ENCODE measurements around the gene ZNF394. TPM values are rescaled to one million over a fixed set of nuclear protein-coding genes. Genes with fewer than 3 reads are reported as not detected.

Gene ZNF394
- total RNA-seq, 1 donor from 2014 or later: 16.8 TPM

DNA sequence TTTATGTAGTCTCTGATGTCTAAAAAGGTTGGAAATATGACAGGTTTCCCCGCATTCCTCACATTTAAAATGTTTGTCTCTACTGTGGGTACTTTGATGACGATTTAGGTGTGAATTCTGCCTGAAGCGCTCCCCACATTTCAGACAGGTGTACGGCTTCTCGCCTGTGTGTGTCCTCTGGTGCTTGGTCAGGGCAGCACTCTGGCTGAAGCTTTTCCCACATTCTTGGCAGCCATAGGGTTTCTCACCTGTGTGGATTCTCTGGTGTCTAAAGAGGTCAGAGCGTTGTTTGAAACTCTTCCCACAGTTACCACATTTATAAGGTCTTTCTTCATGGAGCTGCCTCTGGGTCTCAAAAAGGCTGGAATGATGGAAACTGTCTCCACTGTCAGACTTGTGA is 6.3 kb downstream of the ZNF394 start:
- H3K4me1 ChIP-seq: peaks cover 11% of the 10 kb centered on the region
- TF ChIP-seq EZH2 (IDR thresholded peaks at IDR 0.05): no peak
- peaks cover 36% of the 10 kb centered on the region for H3K79me2 ChIP-seq (ENCODE audit: low read depth)
- H3K4me3 ChIP-seq: no peak overlapping the region
- H4K20me1 ChIP-seq (ENCODE audit: low read depth): peaks cover 11% of the 10 kb centered on the region
- Mint-ChIP-seq H3K9me3 (peaks cover 21% of the 10 kb centered on the region), H3K4me3 (no peak overlapping the region), H3K4me1 (peaks cover 12% of the 10 kb centered on the region), H3K36me3 (peaks cover 49% of the 10 kb centered on the region), H3K27ac (no peak overlapping the region), H3K27me3 (ENCODE audit: insufficient read depth, low read depth) (peaks cover 3% of the 10 kb centered on the region)
- H3F3A ChIP-seq (ENCODE audit: low read depth): peaks cover 5% of the 10 kb centered on the region
- H3K9ac ChIP-seq: no peak overlapping the region
- peaks cover 15% of the 10 kb centered on the region for H3K36me3 ChIP-seq
- no peak for DNase-seq (ENCODE audit: low spot score)
- no peak overlapping the region for H3K27ac ChIP-seq
- H3K27me3 ChIP-seq: no peaks in the 10 kb centered on the region
- H3K9me3 ChIP-seq (ENCODE audit: low read depth): no peaks in the 10 kb centered on the region
- no peak overlapping the region for H3K4me2 ChIP-seq
- no peak overlapping the region for H2AFZ ChIP-seq (replicated peaks)

DNA sequence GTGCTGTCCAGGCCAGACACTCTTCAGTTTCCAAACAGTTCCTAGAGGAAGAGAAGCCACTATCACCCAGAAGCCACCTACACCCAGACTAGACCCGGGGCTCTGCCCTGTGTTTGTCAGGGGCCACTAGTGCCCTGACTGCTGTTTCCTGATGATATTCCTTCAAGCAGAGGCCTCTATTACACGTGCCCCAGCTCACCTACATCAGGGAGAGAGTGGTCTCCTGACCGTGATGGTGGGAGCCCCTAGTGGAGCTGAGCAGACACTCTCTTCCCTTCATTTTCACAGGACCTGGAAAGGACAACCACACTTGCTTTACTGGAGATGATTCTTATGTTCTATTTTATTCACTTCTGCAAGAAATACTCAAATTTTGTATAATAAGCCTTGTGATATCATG is 9.2 kb downstream of the ZNF394 start:
- no peak overlapping the region for H3K27ac ChIP-seq
- peaks cover 37% of the 10 kb centered on the region for H3K36me3 Mint-ChIP-seq

DNA sequence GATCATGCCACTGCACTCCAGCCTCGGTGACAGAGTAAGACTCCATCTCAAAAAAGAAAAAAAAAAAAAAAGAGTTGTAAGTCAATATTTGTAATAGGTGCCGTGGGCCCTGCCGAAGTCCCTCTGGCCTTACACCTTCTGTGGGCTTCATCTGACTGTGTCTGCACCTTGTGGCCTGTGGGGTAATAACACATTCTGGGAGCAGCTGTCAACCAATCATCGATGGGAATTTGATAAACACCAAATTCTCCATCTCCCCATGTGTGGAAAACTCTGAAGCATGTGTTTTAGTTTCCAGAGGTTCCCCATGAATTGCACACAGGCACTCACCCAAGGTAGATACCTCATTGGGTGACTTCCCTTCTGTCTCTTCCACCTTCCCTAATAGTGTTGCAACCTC is 10.8 kb downstream of the ZNF394 start:
- H3K4me2 ChIP-seq: no peak overlapping the region
- Mint-ChIP-seq H3K4me1 (no peaks in the 10 kb centered on the region), H3K27ac (no peak overlapping the region), H3K36me3 (peaks cover 37% of the 10 kb centered on the region), H3K27me3 (ENCODE audit: insufficient read depth, low read depth) (peaks cover 3% of the 10 kb centered on the region), H3K9me3 (peaks cover 16% of the 10 kb centered on the region), H3K4me3 (no peak overlapping the region)
- peaks cover 12% of the 10 kb centered on the region for H3F3A ChIP-seq (ENCODE audit: low read depth)
- H3K79me2 ChIP-seq (ENCODE audit: low read depth): no peaks in the 10 kb centered on the region
- no peaks in the 10 kb centered on the region for H3K9me3 ChIP-seq (ENCODE audit: low read depth)
- no peak overlapping the region for H2AFZ ChIP-seq (replicated peaks)
- no peaks in the 10 kb centered on the region for H3K4me1 ChIP-seq
- no peak overlapping the region for H3K27ac ChIP-seq
- TF ChIP-seq, protein P1, sequence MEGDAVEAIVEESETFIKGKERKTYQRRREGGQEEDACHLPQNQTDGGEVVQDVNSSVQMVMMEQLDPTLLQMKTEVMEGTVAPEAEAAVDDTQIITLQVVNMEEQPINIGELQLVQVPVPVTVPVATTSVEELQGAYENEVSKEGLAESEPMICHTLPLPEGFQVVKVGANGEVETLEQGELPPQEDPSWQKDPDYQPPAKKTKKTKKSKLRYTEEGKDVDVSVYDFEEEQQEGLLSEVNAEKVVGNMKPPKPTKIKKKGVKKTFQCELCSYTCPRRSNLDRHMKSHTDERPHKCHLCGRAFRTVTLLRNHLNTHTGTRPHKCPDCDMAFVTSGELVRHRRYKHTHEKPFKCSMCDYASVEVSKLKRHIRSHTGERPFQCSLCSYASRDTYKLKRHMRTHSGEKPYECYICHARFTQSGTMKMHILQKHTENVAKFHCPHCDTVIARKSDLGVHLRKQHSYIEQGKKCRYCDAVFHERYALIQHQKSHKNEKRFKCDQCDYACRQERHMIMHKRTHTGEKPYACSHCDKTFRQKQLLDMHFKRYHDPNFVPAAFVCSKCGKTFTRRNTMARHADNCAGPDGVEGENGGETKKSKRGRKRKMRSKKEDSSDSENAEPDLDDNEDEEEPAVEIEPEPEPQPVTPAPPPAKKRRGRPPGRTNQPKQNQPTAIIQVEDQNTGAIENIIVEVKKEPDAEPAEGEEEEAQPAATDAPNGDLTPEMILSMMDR (IDR thresholded peaks at IDR 0.05): no peak
- TF ChIP-seq EZH2phosphoT487 (IDR thresholded peaks at IDR 0.05) (no peak), EZH2 (IDR thresholded peaks at IDR 0.05) (no peak)
- no peak overlapping the region for H3K9ac ChIP-seq
- peaks cover 15% of the 10 kb centered on the region for H3K36me3 ChIP-seq
- H4K20me1 ChIP-seq (ENCODE audit: low read depth): no peaks in the 10 kb centered on the region
- no peaks in the 10 kb centered on the region for H3K27me3 ChIP-seq
- DNase-seq (ENCODE audit: low spot score): no peak
- no peak overlapping the region for H3K4me3 ChIP-seq

More for the DNA sequence above, 9.2 kb downstream of the ZNF394 start:
- Histone ChIP-seq H3K79me2 (ENCODE audit: low read depth) (peaks cover 6% of the 10 kb centered on the region), H3K9ac (no peak overlapping the region), H3K27me3 (no peaks in the 10 kb centered on the region), H3K4me1 (no peaks in the 10 kb centered on the region), H3K4me3 (no peak overlapping the region), H3K4me2 (no peak overlapping the region), H3K9me3 (ENCODE audit: low read depth) (no peaks in the 10 kb centered on the region), H3F3A (ENCODE audit: low read depth) (peaks cover 12% of the 10 kb centered on the region), H2AFZ (replicated peaks) (no peak overlapping the region), H3K36me3 (peaks cover 15% of the 10 kb centered on the region), H4K20me1 (ENCODE audit: low read depth) (no peaks in the 10 kb centered on the region)
- H3K9me3 Mint-ChIP-seq: peaks cover 21% of the 10 kb centered on the region
- peaks cover 3% of the 10 kb centered on the region for H3K27me3 Mint-ChIP-seq (ENCODE audit: insufficient read depth, low read depth)
- H3K4me3 Mint-ChIP-seq: no peak overlapping the region
- no peak overlapping the region for H3K27ac Mint-ChIP-seq
- no peak for DNase-seq (ENCODE audit: low spot score)
- TF ChIP-seq, protein P1 (IDR thresholded peaks at IDR 0.05): no peak
- TF ChIP-seq EZH2 (IDR thresholded peaks at IDR 0.05) (no peak), EZH2phosphoT487 (IDR thresholded peaks at IDR 0.05) (no peak)
- H3K4me1 Mint-ChIP-seq: no peaks in the 10 kb centered on the region

DNA sequence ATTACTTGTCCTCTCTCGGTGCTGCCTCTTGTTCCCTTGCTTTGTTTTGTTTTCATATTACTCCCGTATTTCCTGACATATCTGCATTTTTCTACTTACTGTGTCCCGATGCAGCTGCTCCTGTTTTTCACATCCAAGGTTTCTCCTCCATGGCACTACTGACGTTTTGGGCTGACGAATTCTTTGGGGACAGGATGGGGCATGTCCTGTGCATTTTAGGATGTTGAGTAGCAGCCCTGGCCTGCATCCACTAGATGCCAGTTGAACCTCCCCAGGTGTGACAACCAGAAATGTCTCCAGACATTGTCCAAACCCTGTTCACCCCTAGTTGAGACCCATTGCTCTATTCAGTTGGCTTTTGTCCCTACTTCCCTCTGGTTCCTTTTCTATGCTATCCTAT is 15.0 kb downstream of the ZNF394 start:
- Mint-ChIP-seq H3K4me1 (no peaks in the 10 kb centered on the region), H3K36me3 (peaks cover 19% of the 10 kb centered on the region), H3K27ac (no peak overlapping the region), H3K27me3 (ENCODE audit: insufficient read depth, low read depth) (no peaks in the 10 kb centered on the region), H3K9me3 (no peaks in the 10 kb centered on the region), H3K4me3 (no peak overlapping the region)
- H3K4me1 ChIP-seq: no peaks in the 10 kb centered on the region
- no peak overlapping the region for H3K4me2 ChIP-seq
- H3K4me3 ChIP-seq: no peak overlapping the region
- TF ChIP-seq, protein P1 (IDR thresholded peaks at IDR 0.05): no peak
- TF ChIP-seq EZH2 (IDR thresholded peaks at IDR 0.05) (no peak), EZH2phosphoT487 (IDR thresholded peaks at IDR 0.05) (no peak)
- H3K36me3 ChIP-seq: no peaks in the 10 kb centered on the region
- no peaks in the 10 kb centered on the region for H3K79me2 ChIP-seq (ENCODE audit: low read depth)
- H3K9me3 ChIP-seq (ENCODE audit: low read depth): no peaks in the 10 kb centered on the region
- no peak overlapping the region for H3K27ac ChIP-seq
- no peak overlapping the region for H2AFZ ChIP-seq (replicated peaks)
- H4K20me1 ChIP-seq (ENCODE audit: low read depth): no peaks in the 10 kb centered on the region
- H3K9ac ChIP-seq: no peak overlapping the region
- H3F3A ChIP-seq (ENCODE audit: low read depth): peaks cover 7% of the 10 kb centered on the region
- no peaks in the 10 kb centered on the region for H3K27me3 ChIP-seq
- no peak for DNase-seq (ENCODE audit: low spot score)
